Lower leg skin (tissue), 3 donors: ENCODE data around the gene NEUROD1.

ENCODE experiments used
- POLR2A ChIP-seq, 2 donors: fragments of 450-650 bp; IDR thresholded peaks; one replicate each; pipeline ENCODE4 v1.6.1; 2016 to 2017; ENCODE audit warnings: antibody characterized with exemption in 2 of 2, mild to moderate bottlenecking in 1 of 2, moderate library complexity in 1 of 2
- TF ChIP-seq, protein P1 (sequence below), 3 donors: fragments of 450-650 bp; IDR thresholded peaks; one replicate each; pipeline ENCODE4 v1.5.1; 2016; ENCODE audit warnings: antibody characterized with exemption in 3 of 3, mild to moderate bottlenecking in 3 of 3, moderate library complexity in 2 of 3

DNA sequence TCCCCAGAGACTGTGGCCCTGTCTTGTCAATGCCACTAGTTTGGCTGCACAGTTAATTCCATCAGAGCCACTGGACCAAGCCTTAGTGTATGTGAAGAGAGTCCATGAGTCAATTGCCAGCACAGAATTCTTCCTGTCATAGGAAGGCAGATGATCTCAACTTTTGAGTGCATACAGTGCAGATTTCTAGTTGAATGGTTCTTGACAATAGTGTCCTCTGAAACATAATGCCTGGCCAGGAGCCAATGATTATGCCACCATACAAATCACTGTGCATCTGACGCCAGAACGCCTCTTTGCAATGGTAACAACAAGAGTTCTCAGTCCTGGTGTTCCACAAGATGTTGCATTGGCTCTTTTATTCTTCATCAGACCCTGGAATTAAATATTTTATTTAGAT lies 7.1 kb downstream of the NEUROD1 start:
- TF ChIP-seq POLR2A (IDR thresholded peaks at IDR 0.05): no peak
- TF ChIP-seq, protein P1, sequence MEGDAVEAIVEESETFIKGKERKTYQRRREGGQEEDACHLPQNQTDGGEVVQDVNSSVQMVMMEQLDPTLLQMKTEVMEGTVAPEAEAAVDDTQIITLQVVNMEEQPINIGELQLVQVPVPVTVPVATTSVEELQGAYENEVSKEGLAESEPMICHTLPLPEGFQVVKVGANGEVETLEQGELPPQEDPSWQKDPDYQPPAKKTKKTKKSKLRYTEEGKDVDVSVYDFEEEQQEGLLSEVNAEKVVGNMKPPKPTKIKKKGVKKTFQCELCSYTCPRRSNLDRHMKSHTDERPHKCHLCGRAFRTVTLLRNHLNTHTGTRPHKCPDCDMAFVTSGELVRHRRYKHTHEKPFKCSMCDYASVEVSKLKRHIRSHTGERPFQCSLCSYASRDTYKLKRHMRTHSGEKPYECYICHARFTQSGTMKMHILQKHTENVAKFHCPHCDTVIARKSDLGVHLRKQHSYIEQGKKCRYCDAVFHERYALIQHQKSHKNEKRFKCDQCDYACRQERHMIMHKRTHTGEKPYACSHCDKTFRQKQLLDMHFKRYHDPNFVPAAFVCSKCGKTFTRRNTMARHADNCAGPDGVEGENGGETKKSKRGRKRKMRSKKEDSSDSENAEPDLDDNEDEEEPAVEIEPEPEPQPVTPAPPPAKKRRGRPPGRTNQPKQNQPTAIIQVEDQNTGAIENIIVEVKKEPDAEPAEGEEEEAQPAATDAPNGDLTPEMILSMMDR (IDR thresholded peaks at IDR 0.05): no peak
